HS-5 (cell line): ENCODE results near the gene RAB3IL1.
A peak's percentile ranks its signal among the peaks of the same experiment; 100 is the strongest.
"Not testable (repeated sequence)": the region's sequence is repeated elsewhere in the genome, so short reads cannot be mapped to it uniquely, and the experiment has no call there.

ENCODE experiments used
- DNase-seq: peaks from one replicate; pipeline ENCODE4 v3.0.0-alpha.2; 2012; ENCODE audit warnings: low read depth

RAB3IL1 gene, protein sequence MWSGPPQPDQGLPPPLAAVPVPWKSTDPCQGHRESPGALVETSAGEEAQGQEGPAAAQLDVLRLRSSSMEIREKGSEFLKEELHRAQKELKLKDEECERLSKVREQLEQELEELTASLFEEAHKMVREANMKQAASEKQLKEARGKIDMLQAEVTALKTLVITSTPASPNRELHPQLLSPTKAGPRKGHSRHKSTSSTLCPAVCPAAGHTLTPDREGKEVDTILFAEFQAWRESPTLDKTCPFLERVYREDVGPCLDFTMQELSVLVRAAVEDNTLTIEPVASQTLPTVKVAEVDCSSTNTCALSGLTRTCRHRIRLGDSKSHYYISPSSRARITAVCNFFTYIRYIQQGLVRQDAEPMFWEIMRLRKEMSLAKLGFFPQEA

DNA sequence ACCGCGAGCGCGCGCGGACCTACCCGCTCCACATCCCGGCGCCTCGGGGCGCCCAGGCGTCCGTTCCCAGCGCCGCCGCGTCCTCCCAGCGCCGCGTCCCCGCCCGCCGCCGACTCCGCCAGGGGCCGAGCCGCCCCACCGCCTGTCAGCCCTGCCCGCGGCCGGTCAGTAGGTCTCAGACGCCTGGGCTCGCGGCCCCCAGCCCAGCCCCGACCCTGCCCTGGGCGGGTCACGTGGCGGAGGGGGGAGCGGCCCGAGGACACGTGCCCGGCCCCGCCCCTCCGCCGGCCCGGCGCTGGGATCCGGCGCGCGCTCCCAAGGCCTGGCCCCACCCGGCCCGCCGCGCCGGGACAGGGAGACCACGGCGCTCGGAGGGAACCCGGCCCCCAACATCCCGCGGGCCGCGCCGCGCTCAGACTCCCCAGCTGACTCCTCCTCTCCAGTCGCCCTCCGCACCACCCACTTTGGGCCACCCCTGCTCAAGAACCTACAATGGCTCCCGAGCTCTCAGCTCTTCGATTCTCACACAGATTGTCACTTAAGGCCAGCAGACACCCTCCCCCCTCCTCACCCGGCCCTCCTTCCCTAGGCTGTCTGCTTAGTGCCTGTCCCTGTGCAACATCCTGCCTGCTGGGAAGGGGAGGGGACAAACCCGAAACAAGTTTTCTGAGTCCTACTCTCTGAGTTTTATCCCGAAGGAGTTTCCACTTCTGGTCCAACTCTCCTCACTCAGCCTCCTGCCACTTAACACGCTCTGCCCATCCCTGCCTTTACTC lies at the start of gene RAB3IL1:
TSS of gene RAB3IL1 (minus strand) at position 233 of the 776 bp plus-strand sequence. CDS start at position 34, 199 bp downstream.
- peak; percentile 5 for DNase-seq

DNA sequence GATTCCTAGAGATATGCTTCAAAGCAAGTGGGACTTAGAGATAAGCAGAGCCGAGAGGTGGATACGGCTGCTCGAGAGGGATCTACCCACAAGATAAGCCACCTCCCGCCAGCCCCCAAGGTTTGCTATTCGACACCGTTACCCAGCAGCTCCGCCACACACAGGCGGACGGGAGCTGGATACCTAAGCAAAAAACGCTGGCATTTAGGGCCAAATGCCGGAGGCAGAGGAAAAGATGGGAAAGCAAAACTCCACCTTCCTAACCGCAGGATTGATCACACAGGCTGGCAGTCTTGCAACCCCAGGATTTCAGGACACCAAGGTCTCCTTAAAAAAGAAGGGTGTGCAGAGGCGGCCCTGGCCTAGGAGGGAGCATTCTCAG lies 49.4 kb upstream of the RAB3IL1 start:
- no peak for DNase-seq

DNA sequence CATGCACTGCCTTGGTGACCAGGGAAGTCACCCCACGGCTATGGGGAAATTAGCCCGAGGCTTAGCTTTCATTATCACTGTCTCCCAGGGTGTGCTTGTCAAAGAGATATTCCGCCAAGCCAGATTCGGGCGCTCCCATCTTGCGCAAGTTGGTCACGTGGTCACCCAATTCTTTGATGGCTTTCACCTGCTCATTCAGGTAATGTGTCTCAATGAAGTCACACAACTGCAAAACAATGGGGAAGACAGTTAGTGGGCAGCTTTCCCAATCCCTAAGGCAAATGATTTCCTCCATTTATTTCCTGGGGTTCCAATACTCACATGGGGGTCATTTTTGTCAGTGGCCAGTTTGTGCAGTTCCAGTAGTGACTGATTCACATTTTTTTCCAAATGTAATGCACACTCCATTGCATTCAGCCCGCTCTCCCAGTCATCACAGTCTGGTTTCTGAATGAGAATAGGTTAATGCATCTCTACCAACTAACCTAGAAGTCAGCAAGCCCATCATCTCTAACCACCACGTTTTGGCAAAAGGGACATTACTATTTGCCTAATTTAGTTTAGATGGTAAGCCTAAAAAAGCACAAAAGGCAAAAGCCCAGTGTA lies 47.4 kb upstream of the RAB3IL1 start:
- not testable (repeated sequence) for DNase-seq

DNA sequence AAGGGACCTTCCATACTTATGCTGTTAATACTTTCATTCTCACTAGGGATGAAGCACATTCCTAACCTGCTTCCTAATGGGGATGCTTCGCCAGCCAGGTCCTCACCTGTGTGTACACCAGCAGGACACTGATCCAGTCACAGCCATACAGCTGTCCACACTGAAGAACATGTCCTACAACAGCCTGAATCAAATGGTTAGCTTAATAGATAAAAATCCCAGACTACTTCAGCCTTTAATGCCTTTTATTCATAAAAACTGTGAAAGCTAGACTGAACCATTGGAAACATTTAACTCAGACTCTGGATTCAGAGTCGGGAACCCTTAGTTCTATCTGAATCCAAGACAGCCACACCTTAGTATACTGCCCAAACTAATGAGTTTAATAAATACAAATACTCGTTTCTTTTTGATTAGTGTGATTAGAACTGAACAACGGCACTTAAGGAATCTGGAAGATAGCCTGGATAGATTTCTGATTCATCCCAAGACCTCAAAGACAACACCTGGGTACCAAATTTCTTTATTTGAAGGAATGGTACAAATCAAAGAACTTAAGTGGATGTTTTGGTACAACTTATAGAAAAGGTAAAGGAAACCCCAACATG lies 46.8 kb upstream of the RAB3IL1 start:
- no peak for DNase-seq

DNA sequence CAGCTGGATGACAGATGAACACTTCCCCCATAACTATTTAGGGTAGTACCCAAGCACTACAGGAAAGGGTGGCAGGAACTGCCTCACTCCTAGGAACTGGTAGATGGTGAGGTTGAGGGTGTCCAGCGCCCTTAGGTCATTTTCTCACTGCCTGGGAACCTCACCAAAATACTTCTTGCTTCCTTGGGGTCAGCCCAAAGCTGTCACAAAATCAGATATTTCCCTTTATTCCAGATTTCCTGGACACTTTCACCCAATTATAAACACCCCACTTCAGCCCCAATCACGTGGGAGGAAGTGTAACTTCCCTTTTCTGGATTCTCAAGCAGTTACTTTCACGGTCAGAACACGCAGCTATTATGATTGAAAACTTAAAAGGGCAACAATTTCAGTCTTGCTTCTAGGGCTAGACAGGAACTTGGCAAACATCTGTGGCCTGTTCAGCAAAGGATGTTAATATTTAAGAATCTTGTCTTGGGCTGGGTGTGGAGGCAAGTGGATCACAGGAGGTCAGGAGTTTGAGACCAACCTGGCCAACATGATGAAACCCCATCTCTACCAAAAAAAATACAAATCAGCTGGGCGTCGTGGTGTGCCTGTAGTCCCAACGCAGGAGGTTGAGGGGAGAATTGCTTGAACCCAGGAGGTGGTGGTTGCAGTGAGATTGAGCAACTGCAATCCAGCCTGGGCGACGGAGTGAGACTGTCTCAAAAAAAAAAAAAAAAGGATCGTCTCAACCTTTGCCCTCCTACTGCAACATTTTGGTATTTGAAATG lies 46.1 kb upstream of the RAB3IL1 start:
- no peak for DNase-seq

DNA sequence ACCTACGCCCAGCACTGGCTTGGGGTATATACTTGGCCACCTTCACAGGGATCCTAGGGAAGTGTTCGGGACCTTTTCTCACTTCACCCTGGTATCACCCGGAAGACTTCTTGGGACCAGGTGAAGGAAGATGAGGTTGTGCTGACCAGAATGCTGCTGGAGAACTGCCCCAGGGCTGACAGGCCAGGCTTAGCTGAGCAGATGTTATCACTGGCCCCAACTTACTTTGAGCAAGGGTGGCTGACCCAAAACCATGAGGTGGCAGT lies 45.6 kb upstream of the RAB3IL1 start:
- DNase-seq, result no peak

DNA sequence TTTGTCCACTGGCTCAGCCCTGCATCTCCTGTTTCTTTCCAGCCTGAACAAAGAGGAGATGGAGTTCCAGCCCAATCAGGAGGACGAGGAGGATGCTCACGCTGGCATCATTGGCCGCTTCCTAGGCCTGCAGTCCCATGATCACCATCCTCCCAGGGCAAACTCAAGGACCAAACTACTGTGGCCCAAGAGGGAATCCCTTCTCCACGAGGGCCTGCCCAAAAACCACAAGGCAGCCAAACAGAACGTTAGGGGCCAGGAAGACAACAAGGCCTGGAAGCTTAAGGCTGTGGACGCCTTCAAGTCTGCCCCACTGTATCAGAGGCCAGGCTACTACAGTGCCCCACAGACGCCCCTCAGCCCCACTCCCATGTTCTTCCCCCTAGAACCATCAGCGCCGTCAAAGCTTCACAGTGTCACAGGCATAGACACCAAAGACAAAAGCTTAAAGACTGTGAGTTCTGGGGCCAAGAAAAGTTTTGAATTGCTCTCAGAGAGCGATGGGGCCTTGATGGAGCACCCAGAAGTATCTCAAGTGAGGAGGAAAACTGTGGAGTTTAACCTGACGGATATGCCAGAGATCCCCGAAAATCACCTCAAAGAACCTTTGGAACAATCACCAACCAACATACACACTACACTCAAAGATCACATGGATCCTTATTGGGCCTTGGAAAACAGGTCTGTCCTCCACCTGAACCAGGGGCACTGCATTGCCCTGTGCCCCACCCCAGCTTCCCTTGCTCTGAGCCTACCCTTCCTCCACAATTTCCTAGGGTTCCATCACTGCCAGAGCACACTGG lies 45.0 kb upstream of the RAB3IL1 start:
- no peak for DNase-seq

DNA sequence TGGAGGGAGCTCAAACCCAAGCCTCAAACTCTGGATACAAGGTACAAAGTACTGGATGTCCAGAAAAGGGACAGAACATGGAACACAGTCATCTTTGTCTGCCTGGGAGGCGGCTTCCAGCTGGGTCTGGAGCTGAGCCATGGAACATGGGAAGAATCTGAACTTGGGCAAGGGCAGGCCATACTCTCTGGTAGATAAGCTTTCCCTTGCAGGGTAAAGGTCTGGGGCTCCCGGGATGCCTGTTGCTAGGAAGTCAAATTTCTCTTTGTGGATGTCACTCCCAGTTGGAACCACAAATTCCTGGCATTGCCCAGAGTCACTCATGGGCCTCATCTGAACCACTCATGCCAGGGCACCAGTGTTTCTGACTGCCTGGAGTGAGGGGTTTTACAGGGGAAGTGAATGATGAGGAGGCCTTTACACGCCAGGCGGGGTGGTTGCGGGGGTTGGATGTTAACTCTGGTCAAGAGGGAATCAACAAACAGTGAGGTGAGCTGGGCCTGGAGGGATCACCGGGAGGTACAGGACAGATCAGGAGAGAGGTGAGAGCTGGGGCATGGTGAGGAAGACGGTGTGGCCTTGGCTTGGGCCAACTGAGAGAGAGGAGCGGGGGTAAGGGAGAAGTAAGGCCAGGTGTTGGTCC lies 44.3 kb upstream of the RAB3IL1 start:
- DNase-seq, result no peak

DNA sequence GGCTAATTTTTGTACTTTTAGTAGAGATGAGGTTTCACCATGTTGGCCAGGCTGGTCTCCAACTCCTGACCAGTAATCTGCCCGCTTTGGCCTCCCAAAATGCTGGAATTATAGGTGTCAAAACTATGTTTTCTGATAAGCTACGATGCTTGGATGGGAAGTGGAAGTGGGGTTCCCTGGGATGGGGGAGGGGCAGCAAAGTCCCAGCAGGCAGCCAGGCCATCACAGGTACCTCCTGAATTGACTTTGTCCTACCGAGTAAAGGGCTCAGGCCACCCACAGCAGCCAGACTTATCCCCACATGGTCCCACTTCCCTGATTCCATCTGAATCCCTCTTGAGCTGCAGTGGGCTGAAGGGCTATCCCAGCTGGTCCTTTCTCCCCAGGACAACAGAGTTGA lies 43.2 kb upstream of the RAB3IL1 start:
- no peak for DNase-seq

DNA sequence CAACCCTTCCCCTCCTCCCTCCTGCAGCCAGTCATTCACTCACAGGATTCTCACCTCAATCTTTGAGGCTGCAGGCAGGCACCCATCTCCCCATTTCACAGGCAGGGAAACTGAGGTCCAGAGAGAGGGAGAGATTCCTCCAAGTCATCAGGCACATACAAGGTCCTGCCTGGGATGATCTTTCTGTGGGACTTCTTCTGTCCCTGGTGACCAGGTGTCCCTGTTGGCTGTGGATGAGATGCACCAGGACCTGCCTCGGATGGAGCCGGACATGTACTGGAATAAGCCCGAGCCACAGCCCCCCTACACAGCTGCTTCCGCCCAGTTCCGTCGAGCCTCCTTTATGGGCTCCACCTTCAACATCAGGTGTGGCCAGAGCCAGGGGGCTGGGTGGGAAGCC lies 42.3 kb upstream of the RAB3IL1 start:
- DNase-seq, result no peak

DNA sequence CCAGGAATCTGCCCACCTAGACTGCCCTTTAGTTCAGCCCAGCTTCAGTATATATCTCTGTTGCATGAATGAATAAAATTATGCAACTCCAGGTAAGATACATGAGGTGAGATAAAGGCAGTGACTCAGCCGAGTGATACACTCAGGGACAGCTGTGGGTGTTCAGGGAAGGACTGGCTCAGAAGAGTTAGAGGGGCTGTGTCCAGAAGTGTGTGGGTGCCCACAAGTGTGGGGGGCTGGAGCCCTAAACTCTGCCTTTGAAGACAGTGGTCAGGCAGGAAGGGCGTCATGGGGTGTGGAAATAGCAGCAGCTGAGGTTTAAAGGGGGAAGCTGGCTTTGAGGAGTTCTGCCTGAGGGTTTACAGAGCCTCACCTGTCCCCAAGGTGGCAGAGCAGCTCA lies 41.7 kb upstream of the RAB3IL1 start:
- no peak for DNase-seq

DNA sequence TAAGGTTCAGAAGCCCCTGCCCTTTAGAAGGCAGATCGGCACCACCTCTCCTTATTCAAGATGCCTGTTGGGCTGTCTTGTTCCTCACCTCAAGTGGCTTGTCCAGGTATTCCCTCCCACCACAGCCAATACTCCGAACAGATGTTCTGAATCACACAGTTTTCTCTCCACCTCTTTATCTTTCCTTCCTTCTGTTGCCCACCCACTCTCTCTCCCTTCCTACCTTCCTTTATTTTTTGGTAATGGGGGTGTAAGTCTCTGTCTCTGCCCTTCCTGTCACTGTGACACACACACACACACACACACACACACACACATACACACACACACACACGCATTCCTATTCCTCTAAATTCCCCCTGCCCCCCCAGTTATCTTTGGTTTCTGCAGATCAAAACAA lies 41.2 kb upstream of the RAB3IL1 start:
- DNase-seq, result no peak

DNA sequence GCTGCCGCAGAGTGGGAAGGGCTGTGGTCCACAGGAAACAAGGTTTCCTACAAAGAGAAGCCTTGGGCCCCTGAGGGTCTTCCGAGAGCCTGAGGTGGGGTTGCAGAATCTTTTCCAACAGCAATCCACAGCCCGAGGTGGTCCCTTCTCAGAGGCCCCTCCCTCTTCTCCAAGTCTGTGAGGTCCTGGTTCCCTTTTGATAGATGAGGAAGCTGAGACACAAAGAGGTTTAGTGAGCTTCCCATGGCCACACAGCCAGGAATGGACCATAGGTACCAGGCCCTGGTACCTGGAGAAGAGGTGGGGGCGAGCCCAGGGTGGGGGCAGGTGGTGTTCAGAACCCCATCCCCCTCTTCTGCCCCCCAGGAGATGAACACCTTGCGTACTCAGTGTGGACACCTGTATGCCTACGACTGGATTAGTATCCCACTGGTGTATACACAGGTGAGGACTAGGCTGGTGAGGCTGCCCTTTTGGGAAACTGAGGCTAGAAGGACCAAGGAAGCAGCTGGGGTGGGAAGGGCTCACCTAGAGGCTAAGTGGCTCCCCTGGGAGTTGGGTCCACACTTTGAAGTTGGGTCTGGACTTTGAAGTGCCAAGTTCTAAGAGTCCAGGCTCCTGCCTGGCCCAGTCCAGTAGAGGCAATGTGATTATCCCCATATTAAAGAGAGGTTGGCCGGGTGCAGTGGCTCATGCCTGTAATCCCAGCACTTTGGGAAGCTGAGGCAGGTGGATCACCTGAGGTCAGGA lies 39.8 kb upstream of the RAB3IL1 start:
- DNase-seq, result no peak

DNA sequence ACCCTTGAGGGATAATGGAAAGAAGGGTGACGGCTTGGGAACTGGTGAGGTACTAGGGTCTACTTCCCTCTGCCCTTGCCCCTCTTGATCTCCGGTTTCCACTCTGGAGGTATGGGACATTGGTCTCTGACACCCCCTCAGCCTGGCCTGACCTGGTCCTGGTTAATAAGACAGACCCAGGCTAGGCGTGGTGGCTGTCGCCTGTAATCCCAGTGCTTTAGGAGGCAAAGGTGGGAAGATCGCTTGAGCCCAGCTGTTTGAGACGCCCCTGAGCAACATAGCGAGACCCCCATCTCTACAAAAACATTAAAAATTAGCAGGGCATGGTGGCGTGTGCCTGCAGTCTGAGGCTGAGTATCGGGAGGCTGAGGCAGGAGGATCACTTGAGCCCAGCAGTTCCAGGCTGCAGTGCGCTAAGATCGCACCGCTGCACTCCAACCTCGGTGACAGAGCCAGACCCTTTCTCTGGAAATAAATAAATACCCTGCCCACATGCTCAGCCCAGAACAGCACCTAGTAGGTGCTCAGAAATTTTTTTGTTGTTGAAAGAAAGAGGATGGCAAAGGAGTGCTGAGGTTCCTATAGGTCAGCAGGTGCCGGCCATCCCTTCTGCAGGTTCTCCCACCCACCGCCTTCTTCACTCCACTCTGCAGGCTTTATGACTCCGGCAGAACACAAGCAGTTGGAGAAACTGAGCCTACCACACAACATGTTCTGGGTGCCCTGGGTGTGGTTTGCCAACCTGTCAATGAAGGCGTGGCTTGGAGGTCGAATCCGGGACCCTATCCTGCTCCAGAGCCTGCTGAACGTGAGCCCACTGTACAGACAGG lies 39.0 kb upstream of the RAB3IL1 start:
- no peak for DNase-seq

DNA sequence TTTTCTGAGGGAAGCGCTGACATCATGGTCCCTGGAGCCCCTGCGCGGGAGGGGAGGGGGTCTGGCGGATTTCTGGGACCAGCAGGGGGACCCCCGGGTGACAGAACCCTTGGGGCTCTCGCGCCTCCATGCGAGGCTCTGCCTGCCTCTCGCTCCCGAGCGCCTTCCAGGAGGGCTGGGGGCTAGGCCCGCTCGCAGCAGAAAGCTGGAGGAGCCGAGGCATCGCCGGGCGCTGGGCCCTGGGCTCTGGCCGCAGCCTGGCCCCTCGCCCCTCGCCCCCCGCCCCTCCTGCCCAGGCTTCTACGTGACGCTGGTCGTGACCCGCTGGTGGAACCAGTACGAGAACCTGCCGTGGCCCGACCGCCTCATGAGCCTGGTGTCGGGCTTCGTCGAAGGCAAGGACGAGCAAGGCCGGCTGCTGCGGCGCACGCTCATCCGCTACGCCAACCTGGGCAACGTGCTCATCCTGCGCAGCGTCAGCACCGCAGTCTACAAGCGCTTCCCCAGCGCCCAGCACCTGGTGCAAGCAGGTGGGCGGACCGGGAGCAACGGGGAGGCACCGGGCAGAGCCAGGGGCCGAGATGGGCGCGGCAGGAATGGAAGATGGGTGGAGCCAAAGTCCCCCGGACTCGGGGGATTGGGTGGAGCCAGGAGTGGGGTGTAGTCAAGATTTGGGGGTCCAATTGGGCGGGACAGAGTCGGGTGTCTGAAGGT lies 38.2 kb upstream of the RAB3IL1 start:
- no peak for DNase-seq

DNA sequence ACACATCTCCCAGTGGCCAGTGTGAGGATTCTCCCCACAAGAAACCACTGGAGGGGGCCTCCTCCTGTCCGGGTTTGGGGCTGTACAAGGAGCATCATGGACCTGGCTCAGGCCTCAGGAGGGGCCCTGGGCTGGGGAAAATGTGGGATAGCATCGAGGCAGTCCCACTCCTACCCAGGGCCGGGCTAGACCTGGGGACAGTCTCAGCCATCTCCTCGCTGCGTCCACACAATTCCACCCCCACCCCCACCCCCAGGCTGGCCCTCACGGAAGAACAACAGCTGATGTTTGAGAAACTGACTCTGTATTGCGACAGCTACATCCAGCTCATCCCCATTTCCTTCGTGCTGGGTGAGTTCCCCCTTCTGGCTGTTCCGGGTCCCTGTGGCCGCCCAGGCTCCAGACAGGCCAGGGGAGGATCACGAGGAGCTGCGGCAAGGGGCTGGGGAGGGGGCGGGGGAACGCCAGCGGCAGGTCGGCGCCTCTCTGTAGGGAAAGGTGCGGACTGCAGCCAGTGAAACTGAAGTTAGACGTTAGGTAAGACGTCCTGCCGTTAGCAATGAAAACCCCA lies 37.6 kb upstream of the RAB3IL1 start:
- no peak for DNase-seq

DNA sequence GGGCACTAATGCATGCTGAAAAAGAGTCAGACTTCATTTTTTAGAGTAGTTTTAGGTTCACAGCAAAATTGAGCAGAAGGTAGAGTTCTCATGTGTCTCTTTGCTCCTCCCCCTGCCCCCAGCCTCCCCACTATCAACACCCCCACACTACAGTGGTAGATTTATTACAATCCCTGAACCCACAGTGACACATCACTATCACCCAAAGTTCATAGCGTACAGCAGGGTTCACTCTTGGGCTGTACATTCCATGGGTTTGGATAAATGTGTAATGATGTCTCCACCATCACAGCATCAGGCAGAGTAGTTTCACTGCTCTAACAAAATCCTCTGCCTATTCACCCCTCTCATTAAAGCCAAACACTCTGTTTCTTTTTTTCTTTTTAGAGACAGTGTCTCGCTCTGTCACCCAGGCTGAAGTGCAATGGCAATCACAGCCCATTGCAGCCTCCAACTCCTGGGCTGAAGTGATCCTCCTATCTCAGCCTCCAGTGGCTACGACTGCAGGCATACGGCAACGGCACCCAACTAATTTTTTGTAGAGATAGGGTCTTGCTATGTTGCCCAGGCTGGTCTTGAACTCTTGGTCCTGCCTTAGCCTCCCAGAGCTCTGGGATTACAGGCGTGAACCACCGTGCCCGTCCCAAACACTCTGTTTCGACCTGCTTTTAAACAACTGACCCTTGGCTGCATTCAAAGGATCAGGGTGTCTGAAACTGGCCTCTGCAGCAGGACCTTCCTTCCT lies 36.9 kb upstream of the RAB3IL1 start:
- no peak for DNase-seq
